GM12873 (cell line): ENCODE data around the gene CDKN2B.
A peak's percentile ranks its signal among the peaks of the same experiment; 100 is the strongest.

Experiments used
- CTCF ChIP-seq: IDR thresholded peaks from 2 replicates; pipeline ENCODE4 v1.5.1; 2012; ENCODE audit warnings: low read depth, mild to moderate bottlenecking, moderate library complexity, low read length, control low read depth; ENCODE audit not compliant: insufficient read depth; ENCODE audit errors: missing control alignments

CDKN2B gene

GRCh38 chr9:21966140-21966851 is 42.8 kb downstream of the CDKN2B start:
- TF ChIP-seq CTCF = no peak

- TF ChIP-seq CTCF = peak; percentile 60
These were observed 43.6 kb downstream of the CDKN2B start for GRCh38 chr9:21965401-21965951.

- TF ChIP-seq CTCF = no peak
These were observed 44.1 kb downstream of the CDKN2B start for GRCh38 chr9:21964925-21965385.

GRCh38 chr9:21961569-21961968 is 47.5 kb downstream of the CDKN2B start:
- no peak for TF ChIP-seq CTCF

- TF ChIP-seq CTCF = no peak
These were observed 50.3 kb downstream of the CDKN2B start for GRCh38 chr9:21958833-21959232.
